GM10266 (cell line): Measurements from ENCODE around the gene CIB4.

Experiments used
- DNase-seq: peaks from one replicate; pipeline ENCODE4 v3.0.0; 2012; ENCODE audit errors: extremely low spot score
- CTCF ChIP-seq: IDR thresholded peaks from 2 replicates; pipeline ENCODE4 v1.5.1; 2012; ENCODE audit warnings: mild to moderate bottlenecking, low read depth; ENCODE audit not compliant: control insufficient read depth, insufficient read depth; ENCODE audit errors: missing control alignments

CIB4 gene

GRCh38 chr2:26654061-26654340 lies 12.8 kb upstream of the CIB4 start:
- TF ChIP-seq CTCF, result no peak
- DNase-seq, result no peak

- DNase-seq, result no peak
- TF ChIP-seq CTCF, result no peak
These were observed 12.3 kb upstream of the CIB4 start for GRCh38 chr2:26653207-26654060.

GRCh38 chr2:26652361-26653041 lies 11.3 kb upstream of the CIB4 start:
- DNase-seq, result no peak
- no peak for TF ChIP-seq CTCF

GRCh38 chr2:26651799-26652198 lies 10.6 kb upstream of the CIB4 start:
- no peak for DNase-seq
- TF ChIP-seq CTCF, result no peak

- DNase-seq, result no peak
- TF ChIP-seq CTCF, result no peak
These were observed 10.3 kb upstream of the CIB4 start for GRCh38 chr2:26651470-26651771.

GRCh38 chr2:26650713-26651469 lies 9.7 kb upstream of the CIB4 start:
- TF ChIP-seq CTCF, result no peak
- DNase-seq, result no peak
